ENCODE results near the gene ZNF783.

DNA sequence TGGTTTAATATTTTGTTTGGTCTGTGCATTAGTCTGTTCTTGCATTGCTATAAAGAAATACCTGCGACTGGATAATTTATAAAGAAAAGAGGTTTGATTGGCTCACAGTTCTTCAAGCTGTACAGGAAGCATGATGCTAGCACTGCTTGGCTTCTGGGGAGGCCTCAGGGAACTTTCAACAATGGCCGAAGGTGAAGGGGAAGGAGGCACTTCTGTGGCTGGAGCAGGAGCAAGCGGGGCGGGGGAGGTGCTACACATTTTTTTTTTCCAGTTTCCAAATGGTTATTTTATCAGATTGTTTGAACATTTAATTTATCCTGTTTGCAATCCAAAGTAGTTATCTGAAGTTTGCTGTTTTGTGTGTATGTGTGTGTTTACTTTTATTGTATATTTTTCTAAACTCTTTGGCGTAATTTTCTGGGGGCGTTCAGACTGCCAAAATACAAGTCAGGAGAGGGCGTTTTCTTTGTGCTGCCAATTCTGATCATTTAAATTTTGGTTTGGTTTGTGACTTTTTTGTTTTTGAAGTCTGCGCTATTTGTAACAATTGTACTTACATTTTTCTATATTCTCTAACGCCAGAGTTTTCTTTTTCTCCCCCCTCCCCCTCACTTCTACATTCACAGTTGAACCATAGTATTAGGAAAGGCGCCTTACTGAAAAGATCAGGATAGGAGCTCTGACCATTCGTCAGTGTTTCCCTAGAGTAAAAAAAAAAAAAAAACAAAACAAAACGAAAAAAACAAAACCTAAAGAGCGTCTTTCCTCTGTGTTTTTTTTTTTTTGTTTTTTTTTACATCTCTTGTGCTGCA, 58.5 kb downstream of the ZNF783 start:
- TF ChIP-seq SUZ12 (IDR thresholded peaks at IDR 0.05; ENCODE audit: extremely low read depth, insufficient read depth, insufficient read length) = no peak
- TF ChIP-seq ZNF274 (IDR thresholded peaks at IDR 0.05; ENCODE audit: low read depth, low read length) = no peak
